PFSK-1 (cell line): ENCODE results near the gene NUBPL.

Source experiments
- FOXP2 ChIP-seq: optimal IDR thresholded peaks from 2 replicates; pipeline ENCODE3; 2011; ENCODE audit warnings: borderline replicate concordance, control low read depth, inconsistent platforms; ENCODE audit not compliant: insufficient read depth; ENCODE audit errors: extremely low read length, extremely low read depth
- POLR2AphosphoS5 ChIP-seq: IDR thresholded peaks from 2 replicates; pipeline ENCODE4 v1.6.1; 2012; ENCODE audit warnings: low read depth, mild to moderate bottlenecking, control low read depth, low read length, moderate library complexity
- SIN3A ChIP-seq: IDR thresholded peaks from 2 replicates; pipeline ENCODE4 v1.6.1; 2012; ENCODE audit warnings: mild to moderate bottlenecking, low read length, moderate library complexity, borderline replicate concordance; ENCODE audit not compliant: insufficient read depth
- TAF1 ChIP-seq: IDR thresholded peaks from 2 replicates; pipeline ENCODE4 v1.6.1; 2012; ENCODE audit warnings: low read length, control low read depth, borderline replicate concordance; ENCODE audit not compliant: insufficient read depth
- TF ChIP-seq, protein P1 (sequence below), 2 experiments: IDR thresholded peaks; 2 replicates each; pipeline versions ENCODE4 v1.6.1 to v1.8.0; 2011 to 2012; ENCODE audit warnings: low read depth in 2 of 2, low read length in 2 of 2, control low read depth in 1 of 2, inconsistent platforms in 1 of 2, mild to moderate bottlenecking in 1 of 2, moderate library complexity in 1 of 2; ENCODE audit not compliant: insufficient read depth in 1 of 2

The NUBPL gene

DNA sequence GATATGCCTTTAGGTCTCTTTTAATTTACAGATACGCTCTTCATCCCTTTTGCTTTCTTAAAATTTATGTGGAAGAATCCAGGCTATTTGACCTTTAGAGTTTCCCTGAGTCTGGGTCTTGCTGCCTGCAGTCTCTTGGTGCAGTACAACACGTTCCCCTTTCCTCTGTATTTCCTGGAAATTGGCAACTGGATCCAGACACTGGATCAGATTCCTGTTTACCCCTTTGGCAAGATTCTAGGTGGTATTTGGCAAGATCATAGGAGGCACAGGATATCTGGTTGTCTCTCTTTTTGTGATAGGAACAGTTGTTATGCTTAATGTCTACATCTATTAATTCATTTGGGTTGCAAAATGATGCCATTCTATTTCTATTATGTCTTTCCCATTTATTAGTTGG lies 328.1 kb downstream of the NUBPL start:
- TF ChIP-seq SIN3A (no peak), POLR2AphosphoS5 (no peak)
- TF ChIP-seq, protein P1, sequence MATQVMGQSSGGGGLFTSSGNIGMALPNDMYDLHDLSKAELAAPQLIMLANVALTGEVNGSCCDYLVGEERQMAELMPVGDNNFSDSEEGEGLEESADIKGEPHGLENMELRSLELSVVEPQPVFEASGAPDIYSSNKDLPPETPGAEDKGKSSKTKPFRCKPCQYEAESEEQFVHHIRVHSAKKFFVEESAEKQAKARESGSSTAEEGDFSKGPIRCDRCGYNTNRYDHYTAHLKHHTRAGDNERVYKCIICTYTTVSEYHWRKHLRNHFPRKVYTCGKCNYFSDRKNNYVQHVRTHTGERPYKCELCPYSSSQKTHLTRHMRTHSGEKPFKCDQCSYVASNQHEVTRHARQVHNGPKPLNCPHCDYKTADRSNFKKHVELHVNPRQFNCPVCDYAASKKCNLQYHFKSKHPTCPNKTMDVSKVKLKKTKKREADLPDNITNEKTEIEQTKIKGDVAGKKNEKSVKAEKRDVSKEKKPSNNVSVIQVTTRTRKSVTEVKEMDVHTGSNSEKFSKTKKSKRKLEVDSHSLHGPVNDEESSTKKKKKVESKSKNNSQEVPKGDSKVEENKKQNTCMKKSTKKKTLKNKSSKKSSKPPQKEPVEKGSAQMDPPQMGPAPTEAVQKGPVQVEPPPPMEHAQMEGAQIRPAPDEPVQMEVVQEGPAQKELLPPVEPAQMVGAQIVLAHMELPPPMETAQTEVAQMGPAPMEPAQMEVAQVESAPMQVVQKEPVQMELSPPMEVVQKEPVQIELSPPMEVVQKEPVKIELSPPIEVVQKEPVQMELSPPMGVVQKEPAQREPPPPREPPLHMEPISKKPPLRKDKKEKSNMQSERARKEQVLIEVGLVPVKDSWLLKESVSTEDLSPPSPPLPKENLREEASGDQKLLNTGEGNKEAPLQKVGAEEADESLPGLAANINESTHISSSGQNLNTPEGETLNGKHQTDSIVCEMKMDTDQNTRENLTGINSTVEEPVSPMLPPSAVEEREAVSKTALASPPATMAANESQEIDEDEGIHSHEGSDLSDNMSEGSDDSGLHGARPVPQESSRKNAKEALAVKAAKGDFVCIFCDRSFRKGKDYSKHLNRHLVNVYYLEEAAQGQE (IDR thresholded peaks at IDR 0.05; ENCODE audit: insufficient read depth in 1 of 2, low read depth in 2 of 2, low read length in 2 of 2): no peak

DNA sequence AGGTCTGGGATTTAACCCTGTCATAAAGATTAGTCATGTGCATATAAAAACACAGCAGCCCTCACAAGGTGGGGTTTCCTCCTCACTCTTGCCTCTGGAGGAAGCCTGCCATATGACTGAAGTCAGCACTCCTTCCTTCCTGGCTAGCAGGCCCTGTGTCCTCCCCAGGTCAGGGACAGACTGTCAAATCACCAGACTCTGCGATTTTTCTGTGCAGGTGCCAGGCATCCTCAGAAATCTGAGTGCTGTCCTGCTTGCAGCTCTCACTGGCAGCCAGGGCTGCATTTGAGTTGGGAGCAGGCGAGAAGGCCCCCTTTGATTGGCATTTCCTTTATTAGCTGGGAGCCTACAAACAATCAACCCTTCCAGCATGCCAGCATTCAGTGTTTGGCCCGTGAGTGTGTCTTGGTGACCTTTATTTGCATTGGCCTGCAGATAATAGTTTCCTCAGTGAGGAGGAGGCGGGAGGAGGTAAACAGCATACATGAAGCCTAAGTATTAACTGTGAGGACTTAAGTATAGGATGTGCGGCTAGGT lies 332.1 kb downstream of the NUBPL start:
- TF ChIP-seq, protein P1 (IDR thresholded peaks at IDR 0.05; ENCODE audit: insufficient read depth in 1 of 2, low read depth in 2 of 2, low read length in 2 of 2): no peak
- TF ChIP-seq FOXP2: no peak
- TF ChIP-seq SIN3A: no peak
- no peak for TF ChIP-seq TAF1
- TF ChIP-seq POLR2AphosphoS5: no peak

DNA sequence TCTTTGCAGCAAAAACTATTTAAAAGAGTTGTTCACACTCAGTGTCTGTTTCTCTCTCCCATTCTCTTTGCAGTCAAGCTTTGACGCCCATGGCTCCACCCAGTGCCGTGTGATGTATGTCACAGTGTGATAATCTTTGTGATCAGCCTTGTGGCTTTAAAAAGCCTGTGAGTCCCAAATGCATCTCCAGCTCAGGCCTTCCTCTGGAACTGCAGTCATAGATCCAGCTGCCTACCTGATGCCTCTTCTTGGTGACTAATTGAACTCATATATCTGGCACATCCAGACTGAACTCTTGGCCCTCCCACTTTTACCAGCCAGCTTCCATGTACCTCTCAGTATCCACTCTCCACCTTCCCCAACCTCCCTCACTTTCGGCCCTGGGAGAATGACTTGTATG lies 333.1 kb downstream of the NUBPL start:
- no peak for TF ChIP-seq TAF1
- no peak for TF ChIP-seq POLR2AphosphoS5
- no peak for TF ChIP-seq SIN3A
- TF ChIP-seq FOXP2: no peak
- TF ChIP-seq, protein P1 (IDR thresholded peaks at IDR 0.05; ENCODE audit: insufficient read depth in 1 of 2, low read depth in 2 of 2, low read length in 2 of 2): no peak

DNA sequence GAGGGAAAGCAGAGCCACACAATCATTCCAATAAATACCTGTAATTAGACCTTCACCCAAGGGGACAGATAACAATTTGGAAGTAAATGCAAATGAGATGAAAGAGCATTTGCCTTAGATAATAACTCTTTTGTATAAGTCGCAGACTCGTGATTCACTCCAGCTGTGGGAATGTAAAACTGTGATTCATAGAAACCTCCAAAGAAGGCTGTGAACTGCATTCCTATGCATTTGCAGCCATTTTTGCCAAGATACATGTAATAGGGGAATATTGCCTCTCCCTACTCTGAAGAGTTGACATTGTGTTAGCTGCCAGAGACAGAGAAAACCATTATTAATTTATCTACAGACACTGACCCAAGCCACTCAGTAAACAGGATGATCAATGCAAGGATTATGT lies 334.0 kb downstream of the NUBPL start:
- TF ChIP-seq, protein P1 (IDR thresholded peaks at IDR 0.05; ENCODE audit: insufficient read depth in 1 of 2, low read depth in 2 of 2, low read length in 2 of 2): no peak
- TF ChIP-seq POLR2AphosphoS5 (no peak), SIN3A (no peak), FOXP2 (no peak), TAF1 (no peak)

DNA sequence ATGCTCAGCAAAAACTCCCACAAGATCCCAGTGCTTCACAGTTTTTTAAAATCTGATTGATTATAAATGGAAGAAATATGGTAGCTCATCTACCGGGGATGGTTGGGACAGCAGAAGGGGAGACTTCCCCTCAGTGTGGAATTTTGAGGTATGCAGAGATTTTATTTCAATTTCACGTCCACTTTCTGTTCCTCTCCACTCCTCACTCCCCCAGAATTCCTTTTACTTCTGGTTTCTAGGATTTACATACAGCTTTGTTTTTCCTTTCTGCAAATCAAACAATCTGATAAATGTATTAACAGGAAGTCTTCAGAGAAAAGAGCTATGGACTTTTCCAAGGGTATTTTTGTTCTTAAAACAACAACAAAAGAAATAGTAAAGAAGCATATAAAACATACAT lies 334.4 kb downstream of the NUBPL start:
- TF ChIP-seq SIN3A (no peak), POLR2AphosphoS5 (no peak), FOXP2 (no peak), TAF1 (no peak)
- TF ChIP-seq, protein P1 (IDR thresholded peaks at IDR 0.05; ENCODE audit: insufficient read depth in 1 of 2, low read depth in 2 of 2, low read length in 2 of 2): no peak
